Measurements from ENCODE around the gene ALAS1. TPM values are rescaled to one million over a fixed set of nuclear protein-coding genes. Genes with fewer than 3 reads are reported as not detected.

ALAS1 gene
- total and polyA plus RNA-seq, 2 experiments from 2014 or later = 17.8 to 42.8 TPM

GRCh38 chr3:52171514-52172261 lies 26.3 kb upstream of the ALAS1 start:
- Histone ChIP-seq H3K36me3 (ENCODE audit: insufficient read depth) (no peaks in the 10 kb centered on the region), H4K20me1 (replicated peaks; ENCODE audit: insufficient read depth) (no peaks in the 10 kb centered on the region), H3K4me3 (no peak overlapping the region), H3F3A (replicated peaks; ENCODE audit: low read depth) (no peaks in the 10 kb centered on the region), H2AFZ (no peak overlapping the region), H3K4me1 (ENCODE audit: insufficient read depth) (peaks cover 3% of the 10 kb centered on the region), H3K27me3 (ENCODE audit: insufficient read depth) (no peaks in the 10 kb centered on the region), H3K79me2 (replicated peaks; ENCODE audit: insufficient read depth) (no peaks in the 10 kb centered on the region), H3K9me2 (ENCODE audit: insufficient read depth) (no peaks in the 10 kb centered on the region), H3K4me2 (no peak overlapping the region), H3K27ac (ENCODE audit: low read depth) (no peak overlapping the region)
- peaks cover 4% of the 10 kb centered on the region for H3K27me3 Mint-ChIP-seq (ENCODE audit: insufficient read depth, low read depth, poor library complexity)
- no peak overlapping the region for H3K27ac Mint-ChIP-seq
- H3K4me1 Mint-ChIP-seq = peaks cover 22% of the 10 kb centered on the region
- ATAC-seq (no peak), DNase-seq (ENCODE audit: low spot score) (no peak)
- H3K4me3 Mint-ChIP-seq = no peak overlapping the region
- peaks cover 3% of the 10 kb centered on the region; the same call in 1 of the 3 replicates for H3K9me3 Mint-ChIP-seq
- no peaks in the 10 kb centered on the region; the same call in 2 of the 3 replicates for H3K36me3 Mint-ChIP-seq (ENCODE audit: low read depth)
- TF ChIP-seq REST (IDR thresholded peaks at IDR 0.05; ENCODE audit: unreplicated experiment) (no peak), EZH2 (IDR thresholded peaks at IDR 0.05; ENCODE audit: low read depth, unreplicated experiment) (no peak), POLR2AphosphoS5 (IDR thresholded peaks at IDR 0.05; ENCODE audit: low read depth) (no peak), NANOG (IDR thresholded peaks at IDR 0.05; ENCODE audit: borderline replicate concordance) (no peak), ZNF462 (CRISPR knock-in tag; IDR thresholded peaks at IDR 0.05) (no peak), EZH2phosphoT487 (IDR thresholded peaks at IDR 0.05; ENCODE audit: unreplicated experiment) (no peak), CTCF (conservative IDR thresholded peaks at IDR 0.05; ENCODE audit: low read depth in 2 of 2) (no peak), JUNB (IDR thresholded peaks at IDR 0.05; ENCODE audit: unreplicated experiment) (no peak), ZNF114 (CRISPR knock-in tag; IDR thresholded peaks at IDR 0.05) (no peak), STAT1 (IDR thresholded peaks at IDR 0.05; ENCODE audit: unreplicated experiment) (no peak), CREB1 (CRISPR knock-in tag; IDR thresholded peaks at IDR 0.05; ENCODE audit: low read depth) (no peak), ETS1 (IDR thresholded peaks at IDR 0.05) (no peak), ZNF331 (CRISPR knock-in tag; IDR thresholded peaks at IDR 0.05; ENCODE audit: low read depth) (no peak)

Data from GM23338 (cell line).